ENCODE data around the gene SMAD9.

SMAD9 gene

DNA sequence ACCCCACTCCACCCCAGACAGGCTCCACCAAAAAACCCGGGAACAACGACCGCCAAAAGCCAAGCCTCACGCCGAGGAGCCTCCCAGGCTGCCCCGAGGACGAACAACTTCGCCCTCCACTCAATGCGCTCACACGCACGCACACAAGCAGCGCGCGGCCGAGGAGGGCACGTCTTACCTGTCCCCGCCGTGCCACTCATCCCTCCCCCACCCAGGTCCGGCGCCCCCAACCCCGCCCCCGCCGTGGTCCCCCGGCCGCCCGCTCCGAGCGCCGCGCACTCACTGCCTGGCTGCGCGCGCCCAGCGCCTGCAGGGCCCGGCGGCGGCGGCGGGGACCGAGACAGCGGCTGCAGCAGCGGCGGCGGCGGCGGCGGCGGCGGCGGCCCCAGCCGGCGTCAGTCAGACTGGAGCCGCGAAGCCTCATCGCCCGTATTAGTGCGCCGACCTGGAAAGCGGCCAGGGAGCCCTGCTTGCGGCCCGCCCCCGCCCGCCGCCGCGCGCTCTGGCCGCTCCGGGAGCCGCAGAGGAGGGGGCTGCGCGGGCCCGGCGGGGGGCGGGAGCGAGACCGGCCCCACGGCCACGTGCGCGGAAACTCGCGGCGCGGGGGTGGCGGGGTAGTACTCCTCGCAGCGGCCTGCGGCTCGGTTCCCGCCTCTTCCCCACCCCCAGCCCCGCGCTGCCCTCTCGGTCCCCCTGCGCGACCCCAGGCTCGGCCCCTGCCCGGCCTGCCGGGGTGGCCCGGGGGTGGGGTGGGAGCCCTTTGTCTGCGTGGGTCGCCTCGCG is at the start of gene SMAD9:
Gene SMAD9, minus strand, starts transcription at position 406 of the 783 bp plus-strand sequence. CDS start 40,549 bp downstream, outside the sequence.
- no peak for DNase-seq

DNA sequence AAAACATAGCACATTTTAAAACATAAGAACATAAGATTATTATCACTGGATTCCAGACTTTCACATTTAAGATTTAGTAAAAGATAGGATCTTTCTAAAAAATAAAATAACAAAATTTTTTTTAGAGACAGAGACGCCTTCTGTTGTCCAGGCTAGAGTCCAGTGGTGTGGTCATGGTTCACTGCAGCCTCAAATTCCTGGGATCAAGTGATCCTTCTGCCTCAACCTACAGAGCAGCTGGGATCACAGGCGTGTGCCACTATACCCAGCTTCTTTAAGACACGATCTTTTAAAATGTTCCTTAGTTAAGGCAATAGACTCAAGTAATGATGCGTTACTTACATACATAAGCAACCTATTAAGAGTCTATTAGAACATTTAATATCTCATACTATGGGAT is 46.4 kb upstream of the SMAD9 start:
- no peak for DNase-seq

DNA sequence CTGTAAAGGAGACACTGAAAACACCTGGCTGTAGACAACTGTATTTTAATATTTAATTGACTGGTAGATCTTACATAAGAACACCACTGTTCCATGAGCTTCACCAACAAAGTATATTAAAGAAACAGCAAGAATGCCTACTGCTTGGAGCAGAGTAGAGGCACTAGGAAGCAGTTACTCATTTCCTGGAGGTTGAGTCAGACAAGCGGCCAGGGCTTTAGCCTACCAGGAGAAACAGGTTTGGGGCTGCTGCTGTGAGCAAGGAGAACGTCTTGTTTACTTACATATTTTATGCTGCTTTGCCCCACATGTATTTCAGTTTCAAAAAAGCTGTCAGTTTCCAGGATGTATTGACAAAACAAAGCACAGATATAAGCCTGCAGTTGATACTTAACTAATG is 45.7 kb upstream of the SMAD9 start:
- no peak for DNase-seq

DNA sequence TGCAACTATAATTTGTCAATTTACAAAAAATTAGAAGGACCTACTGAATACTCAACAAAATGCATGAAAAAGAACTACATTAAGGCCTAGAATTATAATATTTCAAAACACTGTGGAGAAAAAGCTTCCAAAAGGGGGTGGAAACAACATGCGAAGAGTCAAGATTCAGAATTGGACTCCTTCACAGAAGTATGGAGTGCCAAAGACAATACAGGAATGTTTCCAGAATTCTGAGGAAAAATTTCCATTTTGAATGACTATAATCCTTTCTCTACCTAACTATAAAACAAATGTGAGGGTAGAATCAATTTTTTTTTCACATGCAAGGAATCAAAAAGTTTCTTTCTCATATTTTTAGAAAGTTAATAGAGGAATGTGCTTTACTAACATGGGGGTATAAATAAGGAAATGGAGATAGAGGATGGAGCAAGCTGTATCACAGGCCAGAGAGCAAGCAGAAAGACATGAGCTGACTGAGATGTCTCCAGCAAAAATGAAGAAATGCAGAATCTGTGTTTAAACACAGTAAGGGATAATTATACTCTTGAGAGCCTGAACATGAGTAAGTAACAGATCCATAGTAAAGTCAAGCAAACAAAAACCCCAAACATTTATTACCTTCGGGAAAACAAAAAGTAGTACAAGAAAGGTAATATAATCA is 39.5 kb upstream of the SMAD9 start:
- DNase-seq, result no peak

DNA sequence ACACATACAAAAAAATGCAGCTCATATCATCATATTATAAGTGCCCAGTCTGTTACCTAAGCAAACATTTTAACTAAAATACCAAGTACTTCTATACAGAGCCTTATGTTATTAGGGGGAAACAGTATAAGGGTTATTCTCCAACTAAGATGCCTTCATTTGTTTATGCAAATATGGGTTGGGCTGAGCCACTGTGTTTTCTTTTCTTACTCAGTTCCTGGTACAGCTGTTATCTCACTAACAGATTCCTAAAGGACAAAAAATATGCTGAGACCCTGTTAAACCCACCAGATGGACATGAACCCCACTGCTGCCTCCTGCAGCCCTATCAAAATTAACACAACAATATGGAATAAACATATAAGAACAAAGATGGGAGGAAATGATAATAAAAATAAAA is 34.5 kb upstream of the SMAD9 start:
- no peak for DNase-seq

DNA sequence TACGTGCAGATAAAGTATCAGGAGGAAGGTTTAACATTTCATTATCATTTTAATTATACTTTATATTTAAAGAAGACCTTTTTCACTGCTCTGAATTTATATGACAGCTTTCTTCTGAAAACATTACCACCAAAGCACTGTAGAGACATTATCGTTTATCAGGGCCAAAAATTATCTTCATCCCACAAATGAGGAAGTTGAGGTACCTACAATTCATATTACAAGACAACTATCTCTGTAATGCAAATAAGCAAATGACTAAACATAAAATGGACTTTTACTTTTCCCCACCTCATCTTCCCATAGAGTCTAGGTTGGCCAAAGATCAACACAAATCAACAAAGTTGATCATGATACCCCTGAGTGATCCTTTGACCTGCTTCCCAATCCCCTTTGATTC is 30.9 kb upstream of the SMAD9 start:
- no peak for DNase-seq

DNA sequence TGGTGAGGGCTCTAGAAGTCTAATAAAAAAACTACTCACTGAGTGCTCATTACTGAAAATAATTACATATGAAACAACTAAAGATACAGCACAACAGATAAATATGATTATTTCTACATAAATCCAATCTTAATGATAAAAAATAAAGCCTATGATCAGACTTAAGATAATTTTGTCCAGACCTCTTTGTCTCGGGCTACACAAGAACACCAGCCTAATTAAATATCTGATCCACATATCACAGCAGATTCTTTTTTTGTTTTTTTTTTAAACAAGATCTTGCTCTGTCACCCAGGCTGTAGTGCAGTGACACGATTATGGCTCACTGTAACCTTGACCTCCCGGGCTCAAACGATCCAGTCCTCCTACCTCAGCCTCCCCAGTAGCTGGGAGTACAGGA is 30.3 kb upstream of the SMAD9 start:
- no peak for DNase-seq

DNA sequence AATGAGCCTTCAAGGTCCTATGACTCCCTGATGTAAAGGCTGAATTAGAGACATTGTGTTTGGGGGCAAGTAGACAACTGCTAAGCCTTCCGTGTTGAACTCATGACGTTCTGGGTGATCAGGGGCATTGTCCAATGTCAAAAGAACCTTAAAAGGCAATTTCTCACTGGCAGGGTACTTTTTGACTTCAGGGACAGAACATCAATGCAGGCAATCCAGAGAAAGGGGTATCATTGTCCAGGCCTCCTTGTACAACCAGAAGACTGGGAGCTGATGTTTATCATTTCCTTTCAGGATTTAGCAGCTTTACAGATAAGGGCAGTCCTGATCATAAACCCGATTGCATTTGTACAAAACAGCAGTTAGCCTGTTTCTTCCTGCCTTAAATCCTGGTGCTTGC is 25.0 kb upstream of the SMAD9 start:
- no peak for DNase-seq

DNA sequence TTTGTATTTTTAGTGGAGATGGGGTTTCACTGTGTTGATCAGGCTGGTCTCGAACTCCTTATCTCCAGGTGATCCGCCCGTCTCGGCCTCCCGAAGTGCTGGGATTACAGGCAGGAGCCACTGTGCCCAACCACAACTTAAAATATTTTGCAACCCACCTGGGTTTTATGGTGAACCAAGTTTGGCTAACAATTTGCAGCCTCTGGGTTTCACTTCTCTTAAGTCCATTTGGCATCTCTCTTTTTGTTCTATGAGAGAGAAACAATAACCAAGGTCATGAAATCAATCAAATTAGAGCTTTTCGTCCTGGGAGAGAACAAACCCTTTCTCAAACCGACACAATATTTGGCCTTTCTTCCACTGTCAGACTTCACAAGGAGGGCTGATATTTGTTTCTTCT is 5.6 kb upstream of the SMAD9 start:
- no peak for DNase-seq

DNA sequence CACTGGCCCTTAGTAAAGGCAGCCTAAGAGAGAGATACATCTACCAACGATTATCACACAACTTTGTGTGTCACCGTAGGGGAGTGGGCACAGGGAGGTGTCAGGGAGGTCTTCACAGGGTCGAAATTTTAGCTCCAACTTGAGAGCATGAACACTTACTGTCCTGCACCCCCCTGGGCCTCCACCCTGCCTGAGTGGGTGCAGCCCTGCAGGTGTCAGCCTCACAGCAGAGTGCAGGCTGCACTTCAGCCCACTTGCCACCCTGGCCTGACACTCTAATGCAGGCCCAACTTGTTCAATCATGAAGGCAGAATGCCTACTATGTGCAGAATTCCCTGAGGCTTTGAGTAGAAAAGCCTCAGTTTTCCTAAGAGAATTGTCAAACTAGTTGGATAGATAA is 4.0 kb upstream of the SMAD9 start:
- no peak for DNase-seq

DNA sequence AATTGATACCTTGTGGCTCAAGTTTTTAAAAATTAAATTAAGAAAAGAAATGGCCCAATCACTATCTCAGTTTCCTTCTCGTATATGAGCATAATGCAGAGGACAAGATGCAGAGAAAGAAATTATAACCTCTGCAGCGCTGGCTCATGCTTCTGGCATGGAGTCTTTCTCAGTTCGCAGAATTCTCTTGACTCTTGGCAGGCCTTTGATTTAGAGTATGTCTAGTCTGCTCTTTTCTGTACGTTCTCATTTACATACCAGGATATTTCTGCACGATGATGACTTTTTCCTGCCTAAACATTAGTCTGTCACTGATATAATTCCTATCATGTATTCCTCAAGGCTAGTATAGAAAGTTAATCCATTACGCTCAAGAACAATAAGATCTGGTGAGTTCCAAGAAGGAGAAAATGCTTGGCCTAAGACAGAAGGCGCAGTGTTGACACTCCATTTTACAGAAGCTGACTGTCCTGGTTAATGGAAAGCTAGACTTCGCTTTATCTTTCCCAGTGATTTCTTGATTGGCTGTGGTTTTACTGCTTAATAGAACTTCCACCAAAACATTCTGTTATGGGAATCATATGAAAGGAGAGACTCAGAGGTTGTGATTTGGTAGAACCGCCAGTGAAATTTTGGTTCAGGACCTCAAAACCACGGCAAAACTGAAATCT is 1.7 kb upstream of the SMAD9 start:
- no peak for DNase-seq

DNA sequence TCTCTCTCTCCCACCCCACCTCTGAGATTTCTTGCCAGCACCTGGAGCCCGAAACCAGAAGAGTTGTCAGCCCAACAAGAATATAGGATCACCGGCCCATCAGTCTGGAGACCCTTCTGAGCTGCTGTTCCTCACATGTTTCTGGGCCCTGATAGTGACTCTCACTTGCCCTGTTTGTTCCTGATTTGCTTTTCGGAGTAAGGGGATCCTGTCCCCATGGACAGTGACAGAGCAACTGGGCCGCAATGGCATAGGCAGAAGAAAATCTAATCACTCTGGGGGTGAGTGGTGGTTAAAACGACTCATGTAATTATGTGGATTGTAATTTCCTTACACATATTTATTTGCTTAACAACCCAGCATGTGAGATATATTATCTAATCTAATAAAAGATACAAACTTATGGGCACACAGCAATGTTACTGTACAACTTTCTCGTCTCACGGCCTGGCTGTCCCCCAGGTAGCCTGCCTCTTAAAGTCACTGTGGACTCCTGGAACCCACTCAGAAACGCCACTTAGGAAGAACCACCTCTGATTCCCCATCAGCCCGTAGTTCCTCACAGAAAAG is 663 bp upstream of the SMAD9 start:
- no peak for DNase-seq

DNA sequence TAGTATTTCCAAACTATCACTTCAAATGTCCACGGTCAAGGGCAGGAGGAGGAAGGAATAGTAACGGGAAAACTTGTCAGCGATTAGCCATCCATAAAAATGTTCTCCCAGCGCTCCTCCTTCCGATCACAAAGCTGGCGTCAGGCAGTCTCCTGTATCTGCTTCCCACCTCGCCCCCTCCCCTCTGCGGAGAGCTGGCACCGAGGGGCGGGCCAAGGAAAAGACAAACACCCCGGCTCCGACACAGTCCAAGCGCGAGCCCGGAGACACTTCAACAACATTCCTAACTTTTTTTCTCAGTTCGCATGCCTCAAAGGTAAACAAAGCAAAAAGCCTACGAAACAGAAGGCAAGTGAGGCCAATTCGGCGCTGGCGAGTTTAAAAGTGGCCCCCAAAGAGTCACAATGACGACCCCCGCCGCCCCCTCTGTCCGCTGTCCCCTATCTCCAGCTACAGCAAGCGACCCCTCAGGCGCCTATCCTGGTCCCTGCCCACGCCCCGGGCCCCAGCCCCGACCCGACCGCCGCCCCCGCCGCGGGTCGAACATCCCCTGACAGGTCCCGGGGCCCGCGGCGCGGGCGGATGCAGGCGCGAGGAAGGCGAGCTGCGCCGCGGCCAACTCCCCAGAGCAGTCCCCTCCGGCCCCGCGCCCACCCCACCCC is 736 bp downstream of the SMAD9 start:
- DNase-seq, result no peak

DNA sequence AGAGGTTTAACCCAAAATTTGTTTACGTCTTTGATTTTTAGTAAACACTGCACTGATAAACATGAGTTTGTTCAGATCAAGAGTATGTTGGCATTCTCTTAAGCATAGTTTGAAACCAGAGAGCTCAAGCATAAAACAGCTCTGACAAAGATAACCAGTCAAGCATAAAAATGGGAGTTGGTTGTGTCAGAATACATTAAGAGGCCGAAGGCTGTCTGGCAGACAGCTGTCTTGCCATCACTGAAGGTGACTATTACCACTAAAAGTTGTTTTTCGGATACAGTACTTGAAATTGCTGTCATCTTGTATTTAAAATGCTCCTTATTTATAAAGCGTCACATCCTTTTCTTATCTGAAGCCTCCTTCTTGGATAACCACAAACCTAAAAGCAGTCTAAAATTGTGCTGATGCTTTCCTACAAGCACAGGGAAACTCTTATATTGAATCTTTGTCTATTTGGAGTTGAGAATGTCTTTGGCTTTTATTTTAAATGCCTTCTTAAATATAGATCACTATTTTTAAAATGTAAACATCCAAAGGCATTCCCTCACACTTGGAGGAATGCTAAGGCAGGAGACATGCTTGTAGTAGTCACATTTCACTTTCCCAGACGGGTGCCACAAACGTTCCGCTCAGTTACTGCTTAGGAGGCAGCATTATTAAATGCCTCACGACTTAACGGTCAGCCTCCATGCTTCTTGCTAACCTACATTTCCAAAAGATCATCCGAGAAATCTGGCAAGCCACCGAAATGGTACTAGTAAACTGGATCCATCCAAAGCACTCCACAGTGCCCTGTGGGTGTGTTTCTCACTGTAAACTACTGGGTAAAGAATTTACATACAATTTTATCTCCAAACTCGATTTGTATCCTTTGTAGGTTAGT is 1.5 kb downstream of the SMAD9 start:
- DNase-seq, result no peak

DNA sequence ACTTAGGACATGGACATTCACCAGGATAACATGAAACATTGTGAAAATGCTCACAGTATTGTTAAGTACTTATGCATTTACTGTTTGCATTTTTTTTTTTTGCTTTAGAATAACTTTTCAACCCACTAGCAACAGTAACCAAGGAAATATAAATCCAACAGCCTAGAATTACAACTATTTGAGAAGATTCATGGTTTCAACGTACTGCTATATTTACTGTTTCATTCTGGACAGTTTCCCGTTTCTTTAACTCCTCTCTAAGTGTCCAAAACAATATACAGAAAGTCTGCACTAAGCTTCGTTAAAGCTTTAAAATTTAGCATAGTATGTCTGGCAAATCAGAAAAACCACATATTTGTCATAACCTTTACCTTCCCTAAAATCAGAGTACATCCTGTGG is 2.7 kb downstream of the SMAD9 start:
- no peak for DNase-seq

DNA sequence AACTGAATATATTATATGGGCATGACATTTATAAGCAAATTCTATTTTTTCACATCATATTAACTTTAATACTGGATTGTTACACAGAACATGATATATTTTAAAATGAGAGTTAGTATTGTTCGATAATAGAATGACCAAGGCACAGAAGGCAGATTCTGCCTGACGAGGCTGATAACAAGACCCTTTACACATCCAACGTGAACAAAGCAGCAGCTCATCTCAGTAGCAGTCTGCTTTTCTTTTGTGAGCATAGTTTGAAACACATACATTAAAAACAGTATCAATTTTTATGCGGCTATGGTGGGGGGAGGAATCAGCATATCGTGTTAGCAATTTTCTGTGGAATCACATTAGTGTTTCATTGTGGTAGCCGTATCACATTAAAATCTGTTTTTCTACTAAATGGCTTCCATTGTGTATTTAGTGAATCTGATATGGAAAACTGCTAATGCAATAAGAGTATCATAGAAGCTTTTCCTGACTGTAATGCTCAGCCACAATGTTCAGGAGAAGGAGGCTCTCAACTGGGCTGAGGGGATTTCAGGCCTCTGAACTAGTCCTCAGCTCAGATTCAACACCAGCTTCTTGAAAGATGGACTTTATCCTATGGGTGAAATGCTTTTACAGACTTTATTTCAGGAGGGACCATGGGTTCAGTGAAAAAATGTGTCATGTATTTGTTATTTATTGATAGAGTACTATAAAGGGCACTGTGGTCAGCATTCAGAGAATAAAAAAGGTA is 4.0 kb downstream of the SMAD9 start:
- no peak for DNase-seq

DNA sequence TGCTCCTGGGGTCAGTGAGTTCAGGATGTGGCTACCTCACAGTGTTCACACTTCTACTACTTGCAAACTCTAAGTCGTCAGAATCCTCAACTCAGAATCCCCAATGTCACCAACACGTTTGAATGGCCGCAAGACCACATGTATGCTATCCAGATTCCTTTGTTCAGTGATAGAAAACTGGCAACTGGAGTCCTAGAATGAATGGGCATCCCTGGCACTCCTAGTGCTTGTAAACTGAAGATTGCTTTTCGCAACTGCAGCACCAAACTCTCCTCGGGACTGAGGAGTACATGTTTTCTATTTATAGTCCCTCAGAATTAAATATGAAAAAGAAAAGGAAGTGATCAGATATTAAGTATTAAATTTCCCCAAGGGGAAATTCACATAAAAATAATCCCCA is 4.9 kb downstream of the SMAD9 start:
- no peak for DNase-seq

DNA sequence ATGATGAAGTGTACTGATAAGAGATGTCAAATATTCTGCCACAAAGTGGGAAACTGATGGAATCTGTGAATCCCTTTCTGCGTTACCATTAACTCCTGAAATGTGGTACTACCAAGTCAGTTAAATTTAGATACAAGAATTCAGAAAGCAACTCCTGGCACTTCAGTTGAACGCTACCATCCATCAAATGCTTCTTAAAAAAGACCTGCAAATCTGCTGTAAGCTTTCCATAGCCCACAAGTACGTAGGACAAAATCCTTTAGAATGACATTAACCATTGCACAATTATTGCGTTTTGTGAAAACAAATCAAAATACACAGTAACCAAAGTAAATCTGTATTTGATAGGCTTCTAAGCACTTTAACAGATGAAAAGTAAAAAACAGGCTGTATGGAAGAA is 5.4 kb downstream of the SMAD9 start:
- no peak for DNase-seq

DNA sequence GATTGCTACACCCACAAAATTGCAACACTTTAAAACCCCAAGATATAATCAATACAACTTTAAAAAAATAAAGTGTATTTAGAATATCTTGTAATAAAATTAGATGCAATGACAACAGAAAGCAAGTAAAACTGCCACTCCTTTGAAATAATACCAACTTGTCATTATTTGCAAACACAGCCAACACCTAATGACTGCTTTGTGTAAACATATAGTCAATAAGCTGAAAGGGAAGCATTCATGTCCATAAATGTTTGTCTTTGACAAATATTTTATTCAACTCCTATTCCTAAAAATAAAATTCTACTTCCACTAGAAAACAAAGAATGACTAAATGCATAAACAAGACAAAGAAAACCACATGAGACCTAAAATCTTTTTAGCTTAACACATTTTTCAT is 6.6 kb downstream of the SMAD9 start:
- no peak for DNase-seq

DNA sequence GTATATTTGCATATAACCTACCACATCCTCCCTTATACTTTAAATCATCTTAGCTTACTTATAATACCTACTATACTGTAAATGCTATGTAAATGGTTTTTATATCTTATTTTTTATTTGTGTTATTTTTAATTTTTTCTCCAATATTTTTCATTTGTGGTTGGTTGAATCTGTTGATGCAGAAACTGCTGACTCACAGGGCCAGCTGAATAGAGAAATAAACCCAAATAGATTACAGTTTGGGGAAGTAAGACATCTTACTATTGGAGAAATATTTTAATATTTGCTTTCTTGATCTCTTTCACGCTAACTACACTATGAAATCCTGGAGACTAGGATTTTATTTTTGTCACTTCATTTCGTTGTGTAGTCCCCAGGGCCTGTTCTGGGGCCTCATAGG is 7.1 kb downstream of the SMAD9 start:
- no peak for DNase-seq

DNA sequence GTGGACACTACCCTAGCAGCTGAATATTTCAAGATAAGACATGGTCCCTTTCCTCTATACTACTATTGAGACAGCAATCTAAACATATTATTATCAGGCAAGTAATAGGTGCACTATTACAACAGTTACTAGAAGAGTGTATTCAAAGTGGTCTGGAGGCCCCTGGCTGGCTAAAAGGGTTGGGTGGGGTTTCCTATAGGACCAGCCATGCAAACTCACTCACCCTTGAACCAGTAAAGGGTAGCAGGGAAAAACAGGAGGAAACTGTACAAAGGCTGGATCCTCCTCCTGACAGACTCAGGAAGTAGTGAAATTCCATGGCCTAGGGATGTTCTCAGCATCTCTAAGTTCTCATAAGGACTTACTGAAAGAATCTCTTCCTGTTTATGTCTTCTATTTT is 7.7 kb downstream of the SMAD9 start:
- no peak for DNase-seq

DNA sequence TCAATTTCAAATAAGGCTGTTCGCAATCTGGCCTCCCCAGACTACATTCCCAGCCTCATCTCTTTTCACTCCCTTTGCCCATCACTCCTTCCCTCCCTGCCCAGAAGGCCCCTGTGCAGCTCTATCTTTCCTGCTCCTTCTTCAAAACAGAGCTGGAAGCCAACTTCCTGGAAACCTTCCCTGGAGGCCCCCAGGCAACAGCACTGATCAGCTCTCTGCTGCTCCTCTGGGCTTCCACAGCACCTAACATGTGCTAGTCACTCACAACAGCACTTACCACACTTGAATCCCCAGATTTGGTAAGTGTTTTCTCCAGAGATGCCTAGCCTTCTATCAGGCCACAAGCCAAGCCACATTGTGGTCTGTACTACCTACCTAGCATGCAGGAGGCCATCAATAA is 9.5 kb downstream of the SMAD9 start:
- no peak for DNase-seq
